8988T (cell line): Measurements from ENCODE around the gene DPYSL5.
"Not testable (repeated sequence)": the region's sequence is repeated elsewhere in the genome, so short reads cannot be mapped to it uniquely, and the experiment has no call there.

ENCODE experiments used
- DNase-seq: peaks from one replicate; pipeline ENCODE4 v3.0.0; 2011

The DPYSL5 gene

DNA sequence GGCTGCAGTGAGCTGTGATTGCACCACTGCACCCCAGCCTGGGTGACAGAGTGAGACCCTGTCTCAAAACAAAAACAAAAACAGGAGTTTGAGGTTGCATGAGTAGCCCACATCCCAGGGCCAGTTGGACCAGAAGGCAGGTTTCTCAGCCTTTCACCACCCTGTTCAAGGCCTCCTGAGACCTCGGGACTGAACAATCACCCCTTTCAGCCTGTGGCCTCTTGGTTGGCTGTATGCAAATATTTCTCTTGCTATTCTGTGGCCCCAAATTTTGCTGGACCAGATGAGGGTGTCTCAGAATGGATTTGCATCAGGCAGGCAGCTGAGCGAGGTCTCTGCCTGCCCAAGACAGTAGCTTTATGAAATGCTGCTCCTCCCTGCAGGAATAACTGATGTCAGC, 56.9 kb downstream of the DPYSL5 start:
- no peak for DNase-seq

DNA sequence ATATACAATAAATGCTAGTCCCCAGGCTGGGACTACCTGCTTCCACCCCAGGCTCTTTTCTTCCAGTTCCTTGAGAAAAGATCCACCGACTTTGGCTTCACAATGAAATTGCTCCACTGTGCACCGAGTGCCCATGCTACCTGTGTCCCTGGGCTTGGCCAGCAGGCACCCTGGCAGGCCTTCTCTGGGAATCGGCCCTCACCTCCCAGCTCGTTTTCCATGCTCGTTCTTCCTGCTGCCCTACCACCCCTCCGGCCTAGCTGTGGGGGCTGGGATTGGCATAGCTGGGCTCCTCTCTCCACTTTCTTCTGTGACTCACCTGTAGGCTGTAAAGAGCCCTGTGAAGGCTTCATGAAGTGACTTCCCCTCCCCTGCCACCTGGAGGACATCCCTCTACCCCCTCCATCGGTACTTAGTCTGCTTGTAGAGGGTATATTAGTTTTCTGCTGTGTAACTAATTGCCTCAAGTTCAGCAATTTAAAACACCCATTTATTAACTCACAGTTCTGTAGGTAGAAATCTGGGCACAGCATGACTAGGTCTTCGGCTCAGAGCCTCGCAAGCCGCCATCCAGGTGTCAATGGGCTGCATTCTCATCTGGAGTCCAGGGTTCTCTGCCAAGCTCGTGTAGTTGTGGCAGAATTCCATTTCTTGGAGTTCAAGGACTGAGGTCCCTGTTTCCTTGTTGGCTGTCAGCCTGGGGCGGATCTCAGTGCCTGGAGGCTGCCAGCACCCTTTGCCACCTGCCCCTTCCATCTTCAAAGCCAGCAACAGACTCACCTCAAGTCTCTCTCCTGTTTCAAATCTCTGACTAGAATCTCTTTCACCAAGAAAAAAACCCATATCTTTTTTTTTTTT, 57.6 kb downstream of the DPYSL5 start:
- DNase-seq: no peak

DNA sequence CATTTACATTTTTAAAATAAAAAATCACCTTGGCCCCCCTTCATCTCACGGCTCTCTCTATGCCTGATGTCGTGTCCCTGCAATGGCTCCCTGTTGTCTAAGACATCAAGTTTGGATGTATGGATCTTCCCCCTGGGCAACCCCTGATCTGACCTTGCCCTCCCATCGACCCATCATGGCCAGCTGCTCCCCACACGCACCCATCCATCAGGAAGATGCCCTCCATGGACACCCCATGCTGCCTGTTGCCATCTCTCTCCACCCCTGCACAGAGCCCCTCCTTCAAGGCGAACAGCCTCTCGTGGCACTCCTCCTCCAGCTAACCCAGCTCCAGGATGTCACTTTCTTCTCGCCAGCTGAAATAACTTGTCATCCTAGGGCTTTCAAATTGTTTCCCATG, 59.5 kb downstream of the DPYSL5 start:
- no peak for DNase-seq

DNA sequence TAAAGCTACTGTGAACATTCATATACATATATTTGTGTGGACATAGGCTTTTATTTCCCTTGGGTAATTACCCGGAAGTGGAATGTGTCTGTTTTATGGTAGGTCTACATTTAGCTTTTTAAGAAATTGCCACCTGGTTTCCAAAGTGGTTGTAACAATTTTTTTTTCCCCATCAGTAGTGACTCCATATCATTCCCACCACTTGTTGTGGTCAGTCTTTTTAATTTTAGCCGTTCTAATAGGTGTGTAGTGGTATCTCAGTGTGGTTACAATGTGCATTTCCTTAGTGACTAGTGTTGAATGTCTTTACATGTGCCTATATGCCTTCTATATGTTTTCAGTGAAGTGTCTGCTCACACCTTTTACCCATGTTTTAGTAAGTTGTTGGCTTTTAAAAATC, 62.2 kb downstream of the DPYSL5 start:
- no peak for DNase-seq

DNA sequence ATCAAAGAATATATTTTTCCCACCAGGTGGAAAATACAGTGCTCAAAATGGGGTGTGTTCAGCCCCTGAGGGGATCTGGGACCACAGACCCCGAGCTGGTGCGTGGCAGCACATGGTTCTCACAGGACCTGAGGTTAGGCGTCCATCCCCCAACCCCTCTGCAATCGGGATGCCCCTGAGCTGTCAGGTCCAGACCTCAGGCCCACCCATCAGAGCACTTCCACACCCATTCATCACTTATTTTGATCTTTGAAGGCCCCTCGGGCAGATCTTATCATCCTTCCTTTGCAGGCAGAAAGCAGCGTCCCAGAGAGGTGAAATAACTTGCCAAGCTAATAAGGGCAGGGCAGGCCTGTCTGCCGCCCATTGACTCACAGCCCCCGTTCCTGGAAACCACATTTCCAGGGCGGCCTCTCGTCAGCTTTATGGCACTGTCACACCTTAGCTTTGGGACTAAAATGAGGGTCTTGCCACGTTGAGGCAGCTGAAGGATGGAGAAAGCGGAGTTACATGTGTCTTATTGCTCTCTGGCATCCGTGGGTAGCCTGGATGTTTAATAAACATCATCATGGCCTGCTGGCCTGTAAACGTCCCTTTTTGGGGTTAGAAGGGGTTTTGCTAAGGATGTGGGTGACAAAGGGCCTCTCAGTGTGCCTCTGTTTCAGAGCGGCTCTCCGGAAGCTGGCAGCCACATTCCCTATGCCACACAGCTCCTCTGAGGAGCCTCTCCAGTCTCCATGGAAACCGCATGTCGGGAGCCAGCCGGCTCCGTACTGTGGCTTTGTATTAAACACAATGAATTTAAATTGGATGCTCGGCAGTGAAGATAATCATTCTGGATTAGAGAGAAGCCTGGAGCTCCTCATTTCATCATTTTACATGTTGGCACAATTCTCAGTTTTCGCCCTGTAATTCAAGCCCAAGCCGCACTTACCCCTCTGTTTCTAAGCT, 64.3 kb downstream of the DPYSL5 start:
- DNase-seq: no peak

DNA sequence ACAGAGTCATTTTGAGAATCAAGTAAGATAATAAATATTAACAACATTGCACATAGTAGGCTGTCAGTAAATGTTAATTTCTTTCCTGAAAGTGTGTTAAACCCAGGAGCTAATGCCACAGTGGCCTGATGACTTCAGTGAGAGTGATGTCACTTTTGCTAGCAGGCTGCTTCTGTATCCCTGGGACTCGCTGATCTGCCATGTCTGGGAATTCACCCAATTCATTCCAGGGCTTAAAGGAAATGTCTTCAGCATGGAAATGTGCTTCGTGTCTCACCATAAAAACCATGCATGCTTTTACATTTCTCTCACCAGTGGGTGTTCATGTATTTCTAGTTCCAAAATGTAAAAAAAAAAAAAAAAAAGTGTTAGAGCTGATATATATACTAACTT, 65.7 kb downstream of the DPYSL5 start:
- no peak for DNase-seq

DNA sequence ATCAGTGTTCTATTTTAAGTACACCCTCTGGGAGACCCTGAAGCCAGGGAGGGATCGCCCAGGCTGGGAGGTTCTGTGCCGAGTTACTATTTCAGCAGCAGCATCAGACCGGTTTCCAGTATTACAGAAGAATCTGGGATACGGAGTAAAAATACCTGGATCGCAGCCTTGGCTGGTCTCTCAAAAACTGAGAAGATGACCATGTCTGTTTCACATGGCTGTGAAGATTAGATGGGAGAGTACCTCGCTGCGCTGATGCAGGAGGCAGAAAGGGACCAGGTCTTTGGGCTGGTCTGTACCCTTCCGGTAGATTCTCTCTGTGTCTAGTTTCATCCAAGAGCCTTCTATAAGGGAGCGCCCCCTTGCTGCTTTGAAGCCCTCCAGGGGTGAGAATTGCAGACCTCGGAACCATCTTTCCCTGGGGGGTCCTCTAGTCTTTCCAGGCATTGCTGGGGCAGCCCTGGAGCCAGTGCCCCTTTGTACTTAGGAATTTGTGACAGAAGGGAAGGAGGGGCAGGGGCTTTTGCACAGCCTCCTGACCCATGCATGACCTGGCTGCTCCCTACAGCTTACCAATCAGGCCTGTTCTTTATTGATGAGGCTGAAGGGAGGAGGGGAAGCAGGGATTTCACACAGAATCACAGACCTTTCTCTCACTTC, 66.2 kb downstream of the DPYSL5 start:
- no peak for DNase-seq

DNA sequence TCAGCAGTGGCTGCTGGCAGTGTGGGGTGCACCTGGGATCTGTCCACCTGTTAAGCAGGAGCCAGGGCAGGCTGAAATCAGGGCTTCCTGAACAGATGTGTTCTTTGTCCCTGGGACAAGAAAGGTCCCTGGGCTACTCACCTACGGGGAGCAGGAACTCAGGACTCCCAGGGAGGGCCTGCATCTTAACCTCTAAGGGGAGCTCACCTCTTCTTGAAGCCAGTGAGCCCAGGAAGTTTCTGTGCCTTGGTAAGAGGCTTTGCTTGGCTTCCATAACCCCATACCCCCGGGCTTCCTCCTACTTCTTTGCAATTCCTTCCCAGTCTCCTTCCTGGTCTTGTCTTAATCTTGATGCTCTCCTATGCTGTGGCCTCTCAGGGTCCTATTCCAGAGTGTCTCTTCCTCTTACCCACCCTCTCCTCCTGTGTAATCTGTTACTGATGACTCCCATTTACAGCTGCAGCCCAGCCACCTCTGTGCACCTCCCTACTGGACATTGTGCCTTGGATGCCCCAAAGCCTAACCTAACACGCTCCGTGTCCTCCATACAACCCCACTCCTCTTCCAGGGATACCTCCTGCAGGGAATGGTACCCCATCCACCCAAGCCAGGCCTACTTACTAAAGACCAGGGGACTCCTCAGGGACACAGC, 66.9 kb downstream of the DPYSL5 start:
- DNase-seq: no peak

DNA sequence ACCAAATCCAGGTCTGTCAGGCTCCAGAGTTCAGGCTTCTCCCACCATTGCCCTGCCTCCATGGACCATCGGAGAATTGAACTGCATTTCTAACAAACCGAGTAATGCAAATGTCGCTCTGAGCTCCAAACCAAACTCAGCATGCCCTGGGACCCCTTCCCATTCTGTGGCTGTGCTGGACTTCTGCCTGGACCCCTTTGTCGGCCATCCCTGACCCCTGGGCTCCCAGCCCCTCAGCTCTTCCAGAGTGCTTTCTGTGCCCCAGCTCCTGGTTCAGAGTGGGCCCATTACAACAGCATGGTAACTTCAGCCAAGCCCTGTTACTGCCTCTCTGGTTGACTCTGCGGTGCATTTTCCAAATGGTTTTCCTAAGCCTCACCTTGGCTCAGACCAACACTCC, 67.4 kb downstream of the DPYSL5 start:
- DNase-seq: no peak

DNA sequence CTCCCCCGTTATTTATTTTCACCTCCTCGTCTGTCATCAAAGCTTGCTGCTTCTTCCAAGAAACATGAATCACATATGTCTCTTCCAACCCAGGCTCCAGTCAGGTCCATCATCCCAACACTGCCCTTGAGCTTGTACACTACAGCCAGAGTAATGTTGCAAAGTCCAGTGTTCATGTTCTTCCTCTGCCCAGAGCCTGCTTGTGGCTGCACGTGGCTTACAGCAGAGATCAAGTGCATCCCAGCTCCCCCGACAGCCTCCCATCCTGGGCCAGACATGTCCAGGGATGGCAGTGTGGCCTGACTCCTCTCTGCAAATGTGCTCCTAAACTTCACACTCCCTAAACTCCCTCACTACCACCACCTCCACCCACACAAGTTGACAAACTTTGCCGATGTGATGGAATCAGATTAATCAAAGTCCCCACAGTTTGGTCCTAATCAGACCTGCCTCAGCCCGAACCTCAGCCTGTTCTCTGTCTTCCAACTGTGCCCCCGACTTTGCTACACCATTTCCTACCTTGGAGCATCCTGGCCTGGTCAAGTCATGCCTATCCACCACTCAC, 68.3 kb downstream of the DPYSL5 start:
- no peak for DNase-seq

DNA sequence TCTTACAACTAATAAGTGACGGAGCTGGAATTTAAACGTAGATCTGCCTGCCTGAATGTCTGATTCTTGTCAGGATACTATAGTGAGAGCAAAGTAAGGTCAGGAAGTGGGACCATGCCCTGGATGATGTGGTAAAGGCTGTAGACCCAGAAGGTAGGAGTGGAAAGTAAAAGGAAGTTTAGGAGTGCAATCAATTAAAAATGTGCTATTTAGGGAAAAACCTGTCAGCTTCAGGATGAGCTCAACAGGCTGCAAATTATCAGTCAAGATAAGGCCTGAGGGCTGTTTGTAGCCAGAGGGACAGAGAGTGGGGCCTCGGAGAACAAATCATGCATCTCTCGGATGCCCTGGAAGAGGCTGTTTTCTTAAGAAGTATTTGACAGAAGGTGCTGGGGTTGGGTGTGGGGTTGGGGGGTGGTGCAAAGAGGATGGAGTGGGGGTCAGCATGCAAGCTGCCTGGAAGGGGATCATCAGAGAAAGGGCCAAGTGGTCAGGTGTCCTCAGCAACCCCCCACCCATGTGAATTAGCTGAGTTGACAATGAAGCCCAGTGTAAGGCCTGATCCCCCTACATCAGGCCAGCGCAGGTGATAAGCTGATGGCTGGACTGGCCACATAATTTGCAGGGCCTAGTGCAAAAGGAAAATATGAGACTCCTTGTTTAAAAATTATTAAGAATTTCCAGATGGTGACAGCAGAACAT, 69.4 kb downstream of the DPYSL5 start:
- DNase-seq: no peak

DNA sequence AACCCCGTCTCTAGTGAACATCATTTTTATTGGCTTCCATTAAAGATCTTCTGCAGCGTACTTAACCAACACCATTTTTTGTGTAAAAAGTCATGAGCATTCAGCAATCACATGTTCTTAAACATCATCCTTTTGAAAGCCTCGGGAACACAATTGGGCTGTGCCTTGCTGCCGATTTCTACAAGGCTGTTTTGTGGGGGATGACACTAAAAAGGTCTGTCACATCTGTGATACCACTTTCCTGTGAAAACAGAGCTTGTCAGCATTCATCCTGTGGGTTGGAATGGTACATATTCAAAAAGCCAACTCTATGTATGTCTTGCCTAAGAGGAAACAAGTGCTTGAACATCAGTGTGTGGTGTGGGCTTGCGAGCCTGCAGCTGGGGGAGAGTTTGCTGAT, 73.4 kb downstream of the DPYSL5 start:
- no peak for DNase-seq

DNA sequence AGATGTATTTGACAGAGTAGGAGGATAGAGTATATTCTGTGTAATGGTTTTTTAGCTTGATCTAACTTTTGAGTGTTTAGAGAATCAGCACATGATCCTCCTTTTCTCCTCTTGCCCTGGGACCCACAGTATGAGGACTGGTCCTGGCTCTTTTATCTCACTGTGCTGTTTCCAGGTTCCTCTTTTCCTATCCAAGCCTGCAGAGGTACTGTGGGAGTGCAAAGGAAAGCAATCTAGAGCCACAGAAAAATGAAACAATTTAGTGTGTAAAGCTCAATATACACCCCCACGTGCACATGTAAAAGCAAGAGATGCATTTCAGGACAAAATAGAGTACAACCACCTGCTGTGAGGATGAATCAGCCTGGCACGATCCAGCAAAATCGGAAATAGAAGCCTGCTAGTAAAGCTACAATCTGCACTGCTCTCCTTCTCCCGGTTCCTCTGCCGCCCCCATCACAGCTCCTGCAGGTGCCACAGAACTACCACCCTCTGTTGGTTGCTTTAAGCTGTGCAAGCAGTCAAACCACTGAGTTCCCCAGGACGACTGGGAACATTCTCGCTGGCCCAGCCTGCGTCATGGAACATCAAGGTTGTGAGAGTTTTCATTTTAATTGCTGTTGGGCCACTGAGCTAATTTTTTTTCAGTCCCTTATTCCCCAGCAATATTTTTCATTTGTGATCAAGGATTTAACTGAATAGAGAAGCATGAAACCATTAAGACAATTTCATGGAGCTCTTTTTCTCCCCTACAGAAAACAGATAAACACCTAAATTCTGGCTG, 74.7 kb downstream of the DPYSL5 start:
- peak; percentile 71 for DNase-seq

DNA sequence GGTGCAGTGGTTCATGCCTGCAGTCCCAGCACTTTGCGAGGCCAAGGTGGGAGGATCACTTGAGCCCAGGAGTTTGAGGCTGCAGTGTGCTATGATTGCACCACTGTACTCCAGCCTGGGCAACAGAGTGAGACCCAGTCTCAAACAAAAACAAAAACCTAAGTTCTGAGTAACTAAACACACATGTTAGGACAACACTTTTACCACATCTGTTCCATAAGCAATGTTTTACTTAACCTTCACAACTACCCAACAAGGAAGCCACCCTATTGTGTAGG, 75.2 kb downstream of the DPYSL5 start:
- DNase-seq: not testable (repeated sequence)

DNA sequence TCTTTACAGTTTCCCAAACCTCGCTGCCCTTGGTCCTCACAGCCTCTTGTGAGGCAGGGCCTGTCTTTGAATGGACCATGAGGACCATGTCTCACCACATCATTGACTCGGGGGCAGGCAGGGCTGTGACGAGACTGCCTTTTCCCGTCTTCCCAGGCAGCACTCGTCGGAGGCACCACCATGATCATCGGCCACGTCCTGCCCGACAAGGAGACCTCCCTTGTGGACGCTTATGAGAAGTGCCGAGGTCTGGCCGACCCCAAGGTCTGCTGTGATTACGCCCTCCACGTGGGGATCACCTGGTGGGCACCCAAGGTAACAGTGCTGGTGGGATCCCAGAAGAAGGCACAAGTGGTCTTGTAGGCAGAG, 76.8 kb downstream of the DPYSL5 start:
- no peak for DNase-seq

DNA sequence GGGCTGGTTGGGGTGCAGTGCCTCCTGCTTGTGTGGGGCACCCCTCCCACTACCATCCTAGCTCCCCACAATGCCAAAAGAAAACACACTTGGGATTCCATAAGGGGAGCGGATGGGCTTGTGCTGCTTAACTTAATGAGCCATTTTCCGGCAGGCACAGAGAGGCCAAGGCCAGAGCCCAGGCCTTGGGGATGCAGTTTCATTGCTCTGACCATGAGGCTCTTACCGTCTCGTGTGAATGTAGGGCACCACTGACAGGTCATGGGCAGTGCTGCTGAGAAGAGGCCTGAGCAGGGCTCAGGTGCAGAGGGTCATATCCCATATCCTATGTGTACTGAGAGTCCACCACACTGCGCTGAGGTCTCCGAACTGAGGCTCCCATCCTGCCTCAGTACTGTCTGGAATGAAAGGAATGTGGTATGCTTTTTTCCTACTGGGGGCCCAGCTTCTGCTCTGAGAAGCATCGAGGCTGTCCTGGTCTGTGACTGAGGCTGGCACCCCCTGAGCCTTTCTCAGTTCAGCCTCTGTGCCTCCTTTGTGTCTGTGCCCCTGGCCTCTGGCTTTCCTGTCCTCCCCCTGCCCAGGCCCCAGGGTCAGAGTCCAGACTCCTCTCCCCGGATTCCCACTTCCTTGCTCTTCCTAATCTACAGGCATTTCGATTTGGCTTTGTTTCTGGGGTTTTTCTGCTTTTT, 77.3 kb downstream of the DPYSL5 start:
- DNase-seq: no peak

DNA sequence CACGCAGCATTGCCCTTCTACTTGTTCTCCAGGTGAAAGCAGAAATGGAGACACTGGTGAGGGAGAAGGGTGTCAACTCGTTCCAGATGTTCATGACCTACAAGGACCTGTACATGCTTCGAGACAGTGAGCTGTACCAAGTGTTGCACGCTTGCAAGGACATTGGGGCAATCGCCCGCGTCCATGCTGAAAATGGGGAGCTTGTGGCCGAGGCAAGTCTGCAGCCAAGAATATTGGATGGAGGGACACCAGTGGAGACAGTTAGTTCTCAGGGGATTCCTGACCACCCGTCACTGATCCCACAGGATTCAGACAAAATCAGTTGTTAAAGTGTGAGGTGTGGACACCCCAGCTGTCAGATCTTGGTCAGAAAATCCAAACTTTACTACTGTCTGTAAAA, 79.3 kb downstream of the DPYSL5 start:
- DNase-seq: no peak

DNA sequence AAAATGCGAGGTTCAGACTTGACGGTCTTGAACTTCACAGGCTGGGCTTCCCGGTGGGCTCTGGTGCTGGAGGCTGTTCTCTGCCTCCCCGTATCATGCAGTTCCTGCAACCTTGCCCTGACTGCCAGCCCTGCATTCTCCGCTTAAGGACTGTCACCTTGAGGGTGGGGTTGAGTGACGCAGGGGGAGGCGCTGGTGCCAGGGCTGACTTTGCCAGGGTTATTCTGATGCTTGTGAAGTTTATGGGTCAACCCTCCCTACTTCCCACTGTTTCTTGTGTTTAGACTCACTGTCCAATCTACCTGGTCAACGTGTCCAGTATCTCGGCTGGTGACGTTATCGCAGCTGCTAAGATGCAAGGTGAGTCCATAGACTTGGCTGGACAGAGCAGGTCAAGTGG, 85.0 kb downstream of the DPYSL5 start:
- no peak for DNase-seq

DNA sequence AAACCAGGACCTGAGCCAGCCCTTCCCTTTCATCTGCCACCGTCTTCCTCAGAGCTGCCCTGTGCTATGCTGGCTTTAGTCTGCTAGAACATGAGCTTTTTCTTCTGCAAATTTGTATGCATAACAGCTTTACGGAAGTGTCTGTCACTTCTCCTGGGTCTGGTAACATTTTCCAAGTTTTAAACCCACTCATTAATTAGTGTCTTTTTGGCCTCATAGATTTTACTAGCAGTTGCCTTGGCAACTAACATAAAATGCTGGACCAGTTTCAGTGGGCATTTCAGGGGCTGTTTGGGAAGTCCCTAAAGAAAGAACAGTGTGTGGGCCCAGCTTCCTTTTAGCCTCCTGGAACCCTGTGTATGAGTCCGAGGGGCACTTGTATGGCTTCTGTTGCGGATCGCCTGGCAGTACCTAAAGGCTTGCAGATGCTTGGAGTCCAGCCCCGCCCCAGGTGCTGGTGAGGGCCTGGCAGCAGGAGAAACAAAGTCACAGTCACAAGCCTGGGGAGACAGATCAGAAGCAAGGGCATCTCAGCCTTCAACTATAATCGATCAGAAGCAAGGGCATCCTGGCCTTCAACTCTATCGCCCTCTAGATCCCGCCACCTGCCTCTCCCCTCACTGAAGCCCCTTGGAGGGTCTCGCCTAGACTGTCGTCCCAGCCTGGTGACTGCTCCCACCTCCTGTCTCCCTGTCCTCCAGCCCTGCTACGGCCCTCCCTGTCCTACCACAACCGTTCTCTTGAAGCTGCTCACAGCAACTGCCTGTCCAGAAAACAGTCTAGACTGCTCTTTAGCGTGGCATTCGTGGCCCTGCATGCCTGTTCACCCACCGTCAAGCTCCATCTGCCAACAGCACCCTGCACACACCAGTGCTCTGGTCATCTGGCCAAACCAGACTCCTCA, 85.8 kb downstream of the DPYSL5 start:
- no peak for DNase-seq

DNA sequence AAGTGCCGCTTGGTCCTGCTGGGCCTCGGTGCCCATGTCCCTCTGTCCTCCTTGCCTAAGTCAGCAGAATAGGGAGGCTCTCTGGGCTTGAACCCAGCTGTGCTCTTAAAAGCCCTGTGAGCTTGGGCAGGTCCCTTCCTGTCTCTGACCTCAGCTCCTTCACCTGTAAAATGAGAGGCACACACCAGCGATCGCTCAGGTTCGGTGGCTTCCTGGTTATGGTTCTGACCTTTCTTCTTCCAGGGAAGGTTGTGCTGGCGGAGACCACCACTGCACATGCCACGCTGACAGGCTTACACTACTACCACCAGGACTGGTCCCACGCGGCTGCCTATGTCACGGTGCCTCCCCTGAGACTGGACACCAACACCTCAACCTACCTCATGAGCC, 86.4 kb downstream of the DPYSL5 start:
- DNase-seq: no peak
